Activated CD4-positive, alpha-beta memory T cell treated with anti-CD3 and anti-CD28 coated beads for 36 hours (primary cell): Measurements from ENCODE around the gene ATG2B. TPM values are rescaled to one million over a fixed set of nuclear protein-coding genes. Genes with fewer than 3 reads are reported as not detected.

Source experiments
- CTCF ChIA-PET: fragments of 350-600 bp; sonication (Branson Sonifier 250); formaldehyde crosslinking; loops from one replicate; lab custom pipeline; 2021; ENCODE audit warnings: antibody characterized with exemption, inconsistent platforms; lab: Charles Lee
- POLR2A ChIA-PET: fragments of 350-600 bp; sonication (Branson Sonifier 250); formaldehyde crosslinking; loops from one replicate; lab custom pipeline; 2021; ENCODE audit warnings: antibody characterized with exemption; lab: Charles Lee
- DNase-seq: peaks from one replicate; pipeline ENCODE4 v3.0.0-alpha.2; 2020
- H3K27ac Mint-ChIP-seq: one replicate; pipeline ENCODE4 v1.8.0; 2021; ENCODE audit warnings: mixed read lengths
- H3K27me3 Mint-ChIP-seq: one replicate; pipeline ENCODE4 v1.8.0; 2021; ENCODE audit warnings: mixed read lengths
- H3K36me3 Mint-ChIP-seq: one replicate; pipeline ENCODE4 v1.8.0; 2021; ENCODE audit warnings: mixed read lengths
- H3K4me1 Mint-ChIP-seq: one replicate; pipeline ENCODE4 v1.8.0; 2021; ENCODE audit warnings: low read depth, mixed read lengths
- H3K4me3 Mint-ChIP-seq: one replicate; pipeline ENCODE4 v1.8.0; 2021; ENCODE audit warnings: mild to moderate bottlenecking, mixed read lengths
- H3K9me3 Mint-ChIP-seq: one replicate; pipeline ENCODE4 v1.8.0; 2021; ENCODE audit warnings: mixed read lengths
- intact Hi-C: fragments of 100-400 bp; cut with micrococcal nuclease; formaldehyde crosslinking; loops from one replicate; pipeline ENCODE4 v1.15.1; 2023
- total RNA-seq, 2 experiments: library from RNA; stranded (reverse); gene quantifications; one replicate each; pipeline ENCODE4 v1.2.3, GENCODE V29; 2021

Gene ATG2B
- total RNA-seq, 2 experiments from 2014 or later: 12.0 to 12.8 TPM

GRCh38 chr14:96265383-96266095 is 97.6 kb downstream of the ATG2B start:
- DNase-seq: no peak
- intact Hi-C loops: no loop called here
- H3K9me3 Mint-ChIP-seq: no peaks in the 10 kb centered on the region
- H3K4me1 Mint-ChIP-seq: no peaks in the 10 kb centered on the region
- POLR2A ChIA-PET: no interaction called here
- no peak overlapping the region for H3K4me3 Mint-ChIP-seq
- H3K27me3 Mint-ChIP-seq: peaks cover 5% of the 10 kb centered on the region
- CTCF ChIA-PET: interaction anchor here (0.7 kb wide), 1 partner anchor 10 kb away, joined by 3 read pairs; no protein-coding TSS in a partner anchor
- H3K27ac Mint-ChIP-seq: no peak overlapping the region
- H3K36me3 Mint-ChIP-seq: no peaks in the 10 kb centered on the region

- Mint-ChIP-seq H3K4me1 (no peaks in the 10 kb centered on the region), H3K36me3 (no peaks in the 10 kb centered on the region), H3K27me3 (peaks cover 6% of the 10 kb centered on the region), H3K4me3 (no peak overlapping the region), H3K9me3 (no peaks in the 10 kb centered on the region), H3K27ac (no peak overlapping the region)
- POLR2A ChIA-PET: no interaction called here
- CTCF ChIA-PET: no interaction called here
- DNase-seq: no peak
- intact Hi-C loops: no loop called here
Measured at GRCh38 chr14:96264853-96265252, 98.3 kb downstream of the ATG2B start.

- H3K4me3 Mint-ChIP-seq: no peak overlapping the region
- intact Hi-C loops: no loop called here
- no peaks in the 10 kb centered on the region for H3K4me1 Mint-ChIP-seq
- POLR2A ChIA-PET: no interaction called here
- H3K27ac Mint-ChIP-seq: no peak overlapping the region
- H3K9me3 Mint-ChIP-seq: no peaks in the 10 kb centered on the region
- H3K27me3 Mint-ChIP-seq: peaks cover 6% of the 10 kb centered on the region
- CTCF ChIA-PET: no interaction called here
- no peaks in the 10 kb centered on the region for H3K36me3 Mint-ChIP-seq
- DNase-seq: no peak
Measured at GRCh38 chr14:96264200-96264553, 99.0 kb downstream of the ATG2B start.

- H3K27me3 Mint-ChIP-seq: peaks cover 6% of the 10 kb centered on the region
- ChIA-PET POLR2A (no interaction called here), CTCF (interaction anchor here (1.6 kb wide), 1 partner anchor 10 kb away, joined by 4 read pairs; no protein-coding TSS in a partner anchor)
- H3K4me3 Mint-ChIP-seq: no peak overlapping the region
- H3K9me3 Mint-ChIP-seq: no peaks in the 10 kb centered on the region
- H3K27ac Mint-ChIP-seq: no peak overlapping the region
- no peak for DNase-seq
- H3K4me1 Mint-ChIP-seq: no peaks in the 10 kb centered on the region
- intact Hi-C loops: no loop called here
- H3K36me3 Mint-ChIP-seq: no peaks in the 10 kb centered on the region
Measured at GRCh38 chr14:96263347-96264199, 99.6 kb downstream of the ATG2B start.

GRCh38 chr14:96261772-96262655 is 101.1 kb downstream of the ATG2B start:
- H3K27me3 Mint-ChIP-seq: peaks cover 9% of the 10 kb centered on the region
- intact Hi-C loops: no loop called here
- no peak overlapping the region for H3K4me3 Mint-ChIP-seq
- DNase-seq: no peak
- H3K4me1 Mint-ChIP-seq: no peaks in the 10 kb centered on the region
- no peaks in the 10 kb centered on the region for H3K9me3 Mint-ChIP-seq
- CTCF ChIA-PET: interaction anchor here (1.6 kb wide), 1 partner anchor 12 kb away, joined by 4 read pairs; no protein-coding TSS in a partner anchor
- H3K27ac Mint-ChIP-seq: no peak overlapping the region
- POLR2A ChIA-PET: no interaction called here
- no peaks in the 10 kb centered on the region for H3K36me3 Mint-ChIP-seq

GRCh38 chr14:96261053-96261452 is 102.1 kb downstream of the ATG2B start:
- H3K27ac Mint-ChIP-seq: no peak overlapping the region
- no peaks in the 10 kb centered on the region for H3K9me3 Mint-ChIP-seq
- DNase-seq: no peak
- H3K36me3 Mint-ChIP-seq: no peaks in the 10 kb centered on the region
- H3K4me1 Mint-ChIP-seq: no peaks in the 10 kb centered on the region
- intact Hi-C loops: no loop called here
- peaks cover 7% of the 10 kb centered on the region for H3K27me3 Mint-ChIP-seq
- CTCF ChIA-PET: no interaction called here
- no peak overlapping the region for H3K4me3 Mint-ChIP-seq
- POLR2A ChIA-PET: no interaction called here

GRCh38 chr14:96260341-96260821 is 102.8 kb downstream of the ATG2B start:
- no peaks in the 10 kb centered on the region for H3K4me1 Mint-ChIP-seq
- CTCF ChIA-PET: no interaction called here
- no peaks in the 10 kb centered on the region for H3K36me3 Mint-ChIP-seq
- no peak overlapping the region for H3K27ac Mint-ChIP-seq
- no peak overlapping the region for H3K4me3 Mint-ChIP-seq
- peaks cover 7% of the 10 kb centered on the region for H3K27me3 Mint-ChIP-seq
- intact Hi-C loops: no loop called here
- H3K9me3 Mint-ChIP-seq: no peaks in the 10 kb centered on the region
- DNase-seq: no peak
- POLR2A ChIA-PET: no interaction called here

- POLR2A ChIA-PET: no interaction called here
- DNase-seq: no peak
- Mint-ChIP-seq H3K36me3 (no peaks in the 10 kb centered on the region), H3K4me1 (no peaks in the 10 kb centered on the region), H3K27me3 (peaks cover 20% of the 10 kb centered on the region), H3K27ac (no peak overlapping the region), H3K4me3 (no peak overlapping the region), H3K9me3 (no peaks in the 10 kb centered on the region)
- intact Hi-C loops: no loop called here
- CTCF ChIA-PET: no interaction called here
Measured at GRCh38 chr14:96257900-96258299, 105.2 kb downstream of the ATG2B start.

- DNase-seq: no peak
- CTCF ChIA-PET: no interaction called here
- Mint-ChIP-seq H3K4me3 (no peak overlapping the region), H3K9me3 (no peaks in the 10 kb centered on the region), H3K27ac (no peak overlapping the region), H3K36me3 (no peaks in the 10 kb centered on the region), H3K4me1 (no peaks in the 10 kb centered on the region), H3K27me3 (peaks cover 22% of the 10 kb centered on the region)
- intact Hi-C loops: no loop called here
- POLR2A ChIA-PET: no interaction called here
Measured at GRCh38 chr14:96257056-96257455, 106.1 kb downstream of the ATG2B start.

GRCh38 chr14:96256407-96256806 is 106.7 kb downstream of the ATG2B start:
- Mint-ChIP-seq H3K9me3 (no peaks in the 10 kb centered on the region), H3K27ac (no peak overlapping the region), H3K27me3 (peaks cover 25% of the 10 kb centered on the region), H3K4me1 (no peaks in the 10 kb centered on the region), H3K36me3 (no peaks in the 10 kb centered on the region), H3K4me3 (no peak overlapping the region)
- POLR2A ChIA-PET: no interaction called here
- DNase-seq: no peak
- CTCF ChIA-PET: interaction anchor here (1.2 kb wide), 1 partner anchor 20 kb away, joined by 3 read pairs; no protein-coding TSS in a partner anchor
- intact Hi-C loops: no loop called here

- Mint-ChIP-seq H3K27ac (no peak within 1 kb of the TSS), H3K4me3 (no peak within 1 kb of the TSS), H3K27me3 (peaks cover 24% of the 10 kb centered on the region), H3K36me3 (no peaks in the 10 kb centered on the region), H3K9me3 (no peaks in the 10 kb centered on the region), H3K4me1 (no peaks in the 10 kb centered on the region)
- intact Hi-C loops: no loop called here
- ChIA-PET CTCF (interaction anchor here (1.2 kb wide), 1 partner anchor 20 kb away, joined by 3 read pairs; no protein-coding TSS in a partner anchor), POLR2A (no interaction called here)
- DNase-seq: no peak
Measured at GRCh38 chr14:96255501-96256366, 107.4 kb downstream of the ATG2B start, which contains the start of gene BDKRB1. Gene BDKRB1, plus strand, starts transcription at chr14:96256210. Its CDS starts 7,473 bp downstream, at chr14:96263683.
